NCI-H1048 (cell line): ENCODE data around the gene SLC4A3.

Experiments
- DNase-seq: peaks from one replicate; lab custom pipeline; 2025; lab: John Stamatoyannopoulos, UW

SLC4A3 gene, protein sequence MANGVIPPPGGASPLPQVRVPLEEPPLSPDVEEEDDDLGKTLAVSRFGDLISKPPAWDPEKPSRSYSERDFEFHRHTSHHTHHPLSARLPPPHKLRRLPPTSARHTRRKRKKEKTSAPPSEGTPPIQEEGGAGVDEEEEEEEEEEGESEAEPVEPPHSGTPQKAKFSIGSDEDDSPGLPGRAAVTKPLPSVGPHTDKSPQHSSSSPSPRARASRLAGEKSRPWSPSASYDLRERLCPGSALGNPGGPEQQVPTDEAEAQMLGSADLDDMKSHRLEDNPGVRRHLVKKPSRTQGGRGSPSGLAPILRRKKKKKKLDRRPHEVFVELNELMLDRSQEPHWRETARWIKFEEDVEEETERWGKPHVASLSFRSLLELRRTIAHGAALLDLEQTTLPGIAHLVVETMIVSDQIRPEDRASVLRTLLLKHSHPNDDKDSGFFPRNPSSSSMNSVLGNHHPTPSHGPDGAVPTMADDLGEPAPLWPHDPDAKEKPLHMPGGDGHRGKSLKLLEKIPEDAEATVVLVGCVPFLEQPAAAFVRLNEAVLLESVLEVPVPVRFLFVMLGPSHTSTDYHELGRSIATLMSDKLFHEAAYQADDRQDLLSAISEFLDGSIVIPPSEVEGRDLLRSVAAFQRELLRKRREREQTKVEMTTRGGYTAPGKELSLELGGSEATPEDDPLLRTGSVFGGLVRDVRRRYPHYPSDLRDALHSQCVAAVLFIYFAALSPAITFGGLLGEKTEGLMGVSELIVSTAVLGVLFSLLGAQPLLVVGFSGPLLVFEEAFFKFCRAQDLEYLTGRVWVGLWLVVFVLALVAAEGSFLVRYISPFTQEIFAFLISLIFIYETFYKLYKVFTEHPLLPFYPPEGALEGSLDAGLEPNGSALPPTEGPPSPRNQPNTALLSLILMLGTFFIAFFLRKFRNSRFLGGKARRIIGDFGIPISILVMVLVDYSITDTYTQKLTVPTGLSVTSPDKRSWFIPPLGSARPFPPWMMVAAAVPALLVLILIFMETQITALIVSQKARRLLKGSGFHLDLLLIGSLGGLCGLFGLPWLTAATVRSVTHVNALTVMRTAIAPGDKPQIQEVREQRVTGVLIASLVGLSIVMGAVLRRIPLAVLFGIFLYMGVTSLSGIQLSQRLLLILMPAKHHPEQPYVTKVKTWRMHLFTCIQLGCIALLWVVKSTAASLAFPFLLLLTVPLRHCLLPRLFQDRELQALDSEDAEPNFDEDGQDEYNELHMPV

DNA sequence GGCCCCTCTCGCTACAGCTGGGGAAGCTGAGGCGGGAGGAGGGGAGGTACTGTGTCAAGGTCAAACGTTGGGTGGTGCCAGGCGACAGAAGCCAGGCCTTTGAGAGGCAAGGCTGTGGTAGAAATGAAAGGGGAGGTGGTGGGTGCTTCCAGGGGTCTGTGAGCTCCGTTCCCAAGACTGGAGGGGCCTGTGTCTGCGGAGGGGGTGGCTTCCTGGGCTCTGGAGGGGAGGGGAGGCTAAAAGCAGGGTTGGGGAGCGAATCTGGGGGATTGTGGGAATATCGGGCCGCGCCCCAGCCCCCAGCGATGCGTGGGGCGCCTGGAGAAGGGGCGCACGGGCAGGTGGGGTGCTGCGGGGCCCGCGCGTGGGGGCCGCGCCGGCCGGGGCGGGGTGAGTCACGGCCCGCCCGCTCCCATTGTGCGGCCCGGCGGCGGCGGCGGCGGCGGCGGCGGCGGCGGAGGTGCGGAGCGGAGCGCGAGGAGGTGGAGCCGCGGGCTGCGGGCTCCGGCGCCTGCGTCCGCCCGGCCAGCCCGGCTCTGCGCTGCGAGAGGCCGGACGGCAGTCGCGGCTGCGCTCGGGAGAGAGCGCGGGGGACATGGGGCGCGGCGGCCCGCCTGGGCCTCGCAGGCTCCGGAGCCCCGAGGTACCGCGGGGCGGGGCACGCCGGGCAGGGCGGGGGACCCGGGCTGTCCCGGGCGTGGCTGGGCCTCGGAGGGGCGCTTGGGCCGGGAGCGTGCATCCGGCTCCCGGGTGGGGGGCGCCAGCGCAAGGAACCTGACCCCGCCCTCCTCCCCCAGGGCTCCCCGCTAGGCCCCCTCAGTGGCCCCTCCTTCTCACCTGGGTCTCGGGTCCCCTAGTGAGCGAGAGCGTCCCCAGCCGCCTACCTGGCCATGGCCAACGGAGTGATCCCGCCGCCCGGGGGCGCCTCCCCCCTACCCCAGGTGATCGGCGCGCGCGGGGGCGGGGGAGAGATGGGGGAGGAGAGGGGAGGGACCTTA lies at the start of gene SLC4A3:
Gene SLC4A3, plus strand, starts transcription at position 528 of the 998 bp plus-strand sequence. Its CDS starts 363 bp downstream, at position 891.
- no peak for DNase-seq

DNA sequence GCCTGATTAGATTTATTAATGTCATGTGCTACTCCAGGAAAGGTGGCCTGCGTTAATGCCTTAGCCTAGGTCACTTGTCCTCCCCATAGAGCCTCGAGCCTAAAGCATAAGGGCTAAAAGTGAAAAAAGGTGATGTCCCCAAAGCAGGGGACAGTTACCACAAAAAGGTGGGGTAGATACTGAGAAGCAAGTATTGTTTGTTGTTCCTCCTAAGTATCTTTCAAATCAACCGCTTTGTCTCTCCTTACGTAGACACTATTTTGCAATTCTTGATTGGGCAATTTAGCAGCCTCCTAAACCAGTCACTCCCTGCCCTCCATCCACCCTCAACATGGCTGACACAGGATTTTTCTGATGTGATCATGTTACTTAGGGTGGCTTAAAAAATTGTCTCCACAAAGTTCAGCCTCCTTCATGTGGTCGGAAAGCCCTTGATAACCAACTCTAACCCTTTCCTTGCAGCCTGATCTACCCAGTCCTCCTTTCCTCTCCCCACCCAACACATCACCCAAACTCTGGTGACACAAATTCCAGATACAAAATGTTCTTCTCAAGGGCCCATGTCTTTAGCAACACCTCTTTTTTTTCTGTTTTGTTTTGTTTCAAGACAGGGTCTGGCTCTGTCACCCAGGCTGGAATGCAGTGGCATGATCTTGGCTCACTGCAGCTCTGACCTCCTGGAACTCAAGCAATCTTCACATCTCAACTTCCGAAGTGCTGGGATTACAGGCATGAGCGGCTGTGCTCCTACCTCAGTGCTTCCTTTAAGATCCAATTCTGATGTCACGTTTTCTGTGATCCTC lies 48.4 kb upstream of the SLC4A3 start:
- DNase-seq: no peak

DNA sequence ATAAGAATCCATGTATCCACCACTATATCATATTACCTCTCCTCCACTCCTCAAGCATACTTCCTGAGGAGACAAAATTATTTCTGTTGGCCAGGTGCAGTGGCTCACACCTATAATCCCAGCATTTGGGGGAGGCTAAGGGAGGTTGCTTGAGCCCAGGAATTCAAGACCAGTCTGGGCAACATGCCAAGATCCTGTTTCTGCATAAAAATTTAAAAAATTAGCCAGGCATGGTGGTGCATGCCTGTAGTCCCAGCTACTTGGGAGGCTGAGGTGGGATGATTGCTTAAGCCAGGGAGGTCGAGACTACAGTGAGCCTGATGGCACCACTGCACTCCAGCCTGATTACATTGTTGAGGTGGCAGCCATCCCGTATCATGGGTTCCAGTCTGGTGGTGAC lies 46.1 kb upstream of the SLC4A3 start:
- no peak for DNase-seq

DNA sequence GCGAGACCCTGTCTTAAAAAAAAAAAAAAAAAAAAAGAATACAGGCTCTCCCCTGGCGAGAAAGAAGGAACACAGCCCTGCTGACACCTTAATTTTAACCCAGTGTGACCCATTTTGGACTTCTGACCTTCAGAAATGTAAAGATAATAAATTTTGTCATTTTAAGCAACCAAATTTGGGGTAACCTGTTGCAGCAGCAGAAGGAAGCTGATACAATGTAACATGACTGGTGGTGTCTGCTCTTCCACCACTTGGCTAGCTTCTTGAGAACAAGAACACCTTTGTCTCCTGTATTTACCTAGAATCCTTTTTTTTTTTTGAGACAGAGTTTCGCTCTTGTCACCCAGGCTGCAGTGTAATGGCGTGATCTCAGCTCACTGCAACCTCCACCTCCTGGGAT lies 36.3 kb upstream of the SLC4A3 start:
- no peak for DNase-seq

DNA sequence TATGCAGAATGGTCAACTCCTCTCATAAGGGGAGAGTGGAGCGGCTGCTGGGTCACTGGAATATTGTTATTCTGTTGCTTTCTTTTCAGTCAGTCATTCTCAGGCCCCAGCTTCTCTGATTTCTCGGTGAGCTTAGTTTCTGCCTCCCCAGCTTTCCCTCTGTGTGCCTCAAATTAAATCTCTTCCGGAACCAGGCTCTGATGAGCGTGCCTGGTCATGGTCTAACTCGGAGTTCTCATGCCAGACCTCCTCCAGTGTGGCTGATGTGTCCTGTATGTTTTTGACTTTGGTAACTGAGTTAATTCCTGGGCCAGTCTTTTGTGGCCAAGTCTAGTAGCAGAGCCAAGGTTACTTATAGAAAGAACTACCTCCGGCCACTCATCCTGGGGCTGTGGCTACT lies 34.7 kb upstream of the SLC4A3 start:
- DNase-seq: no peak

DNA sequence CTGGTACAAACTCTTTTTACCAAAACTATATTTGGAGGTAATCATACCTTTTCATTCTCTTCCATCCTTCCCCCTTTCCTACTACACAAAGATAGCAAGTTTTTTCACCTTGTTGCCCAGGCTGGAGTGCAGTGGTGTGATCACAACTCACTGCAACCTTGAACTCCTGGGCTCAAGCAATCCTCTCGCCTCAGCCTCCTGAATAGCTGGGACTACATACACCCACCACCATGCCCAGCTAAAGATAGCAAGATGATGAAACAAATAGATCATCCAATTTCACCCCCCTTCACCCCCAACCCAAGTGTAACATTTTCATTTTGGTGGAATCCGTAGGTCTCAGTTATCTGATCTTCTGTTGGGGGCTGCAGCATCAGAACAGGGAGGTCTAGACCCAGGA lies 34.3 kb upstream of the SLC4A3 start:
- no peak for DNase-seq

DNA sequence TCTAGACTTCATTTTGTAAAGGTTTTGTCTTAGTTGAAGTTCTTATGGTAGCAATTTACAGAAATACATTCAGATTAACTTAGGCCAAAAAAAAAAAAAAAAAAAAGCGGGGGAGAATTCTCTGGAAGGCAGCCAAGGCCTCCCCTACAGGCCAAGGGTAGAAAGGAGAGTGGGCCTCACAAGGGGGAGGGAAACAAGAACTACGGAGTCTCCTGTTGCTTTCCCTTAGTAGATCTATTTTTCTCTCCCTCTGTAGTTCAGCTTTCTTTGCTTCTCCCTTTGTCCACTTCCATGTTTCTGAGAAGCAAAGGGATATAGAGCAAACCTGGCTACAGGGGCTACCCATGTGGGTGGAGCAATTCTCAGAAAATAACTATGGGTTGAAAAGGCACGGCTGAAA lies 32.2 kb upstream of the SLC4A3 start:
- DNase-seq: no peak

DNA sequence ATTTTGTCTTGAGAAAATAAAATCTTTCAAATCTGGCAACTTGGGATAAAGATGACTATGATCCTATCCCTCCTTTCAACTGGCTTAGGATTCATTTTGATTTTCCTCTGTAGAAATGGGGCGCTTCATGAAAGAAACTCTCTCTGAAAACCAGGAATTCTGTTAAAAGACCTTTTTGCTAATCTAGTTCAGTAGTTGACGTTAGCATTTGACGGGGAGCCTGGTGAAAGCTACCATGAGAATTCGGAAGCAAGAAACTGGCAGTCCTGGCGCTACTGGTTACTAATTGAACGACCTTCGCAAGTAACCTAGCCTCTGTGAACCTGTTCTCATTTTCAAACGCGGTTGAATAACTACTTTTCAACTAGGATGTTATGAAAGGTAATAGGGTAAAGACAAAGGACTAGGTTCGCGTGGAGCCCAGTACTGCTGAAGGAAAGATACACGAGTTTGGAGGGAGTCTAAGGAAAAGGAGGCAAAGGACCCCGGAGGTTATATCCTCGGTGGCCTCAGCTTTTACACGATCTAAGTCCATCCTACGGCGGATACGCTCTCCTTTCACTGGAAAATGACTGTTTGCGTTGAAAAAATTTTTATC lies 30.4 kb upstream of the SLC4A3 start:
- DNase-seq: no peak

DNA sequence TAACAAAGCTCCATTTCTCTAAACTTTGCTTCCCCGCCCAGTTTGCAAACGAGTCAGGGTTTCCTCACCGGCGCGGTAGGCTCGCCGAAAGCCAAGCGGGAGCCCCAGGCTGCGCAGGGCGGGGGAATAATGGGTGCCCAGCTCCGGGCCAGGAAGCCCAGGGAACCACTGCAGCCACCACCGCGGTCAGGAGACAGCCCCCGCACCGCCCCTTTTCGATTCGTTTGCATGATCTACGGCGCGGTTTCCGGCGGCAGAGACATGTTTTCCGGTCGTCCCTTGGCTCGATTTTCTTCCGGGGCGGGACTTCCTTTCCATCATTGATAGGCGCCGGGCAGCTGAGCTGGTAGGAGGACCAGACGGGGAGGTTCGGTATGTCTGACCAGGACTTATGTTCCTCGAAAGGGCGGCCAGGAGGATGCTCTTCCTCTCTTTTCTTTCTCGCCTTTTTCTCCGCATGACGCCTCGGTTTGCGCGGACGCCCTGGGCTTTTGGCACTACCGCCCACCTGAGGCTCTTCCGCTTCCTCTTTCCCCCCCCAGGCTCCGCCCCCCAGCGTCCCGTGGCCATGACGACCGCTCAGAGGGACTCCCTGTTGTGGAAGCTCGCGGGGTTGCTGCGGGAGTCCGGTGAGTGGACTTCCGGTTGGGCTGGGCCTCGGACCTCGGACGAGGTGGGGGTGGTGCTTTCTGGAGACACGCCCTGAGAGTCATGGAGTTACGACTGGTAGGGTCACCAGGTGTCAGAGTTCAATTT lies 29.7 kb upstream of the SLC4A3 start, which contains the start of gene STK11IP:
Gene STK11IP, plus strand, starts transcription at position 306 of the 756 bp plus-strand sequence. Its CDS starts 263 bp downstream, at position 569.
- peak; percentile 91 for DNase-seq

DNA sequence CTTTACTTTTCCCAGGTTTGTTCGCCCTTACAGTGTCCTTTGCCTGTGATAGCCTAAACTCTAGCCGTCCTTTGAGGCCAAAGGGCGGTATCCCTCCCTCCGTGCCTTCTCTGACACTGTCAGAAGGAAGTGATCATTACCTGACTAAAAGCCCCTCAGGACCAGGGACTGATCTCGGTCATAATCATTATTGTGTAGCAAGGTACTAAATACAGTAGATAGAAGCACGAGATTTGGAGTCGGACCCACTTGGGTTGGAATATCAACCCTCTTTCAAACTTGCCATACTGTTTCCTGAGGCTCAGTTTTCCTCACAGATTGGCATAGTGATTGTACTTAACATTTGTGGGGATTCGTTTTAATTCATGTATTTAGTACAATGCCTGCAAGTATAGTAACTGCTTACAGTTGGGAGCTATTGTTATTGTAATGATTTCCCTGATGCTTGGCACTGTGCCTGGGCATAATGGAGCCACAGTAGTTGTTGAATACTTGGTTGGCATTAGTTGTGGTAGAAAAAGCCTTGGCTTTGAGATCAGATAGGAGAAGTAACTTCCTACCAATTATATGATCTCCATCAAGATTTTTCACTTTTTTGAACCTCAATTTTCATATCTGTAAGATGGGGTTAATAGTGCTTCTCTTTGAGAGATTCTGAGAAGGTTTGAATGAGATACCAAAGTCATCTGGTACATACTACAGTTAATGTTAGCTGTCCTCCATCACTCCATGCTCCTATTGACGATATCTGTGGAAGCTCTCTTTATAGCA lies 28.9 kb upstream of the SLC4A3 start:
- DNase-seq: no peak

DNA sequence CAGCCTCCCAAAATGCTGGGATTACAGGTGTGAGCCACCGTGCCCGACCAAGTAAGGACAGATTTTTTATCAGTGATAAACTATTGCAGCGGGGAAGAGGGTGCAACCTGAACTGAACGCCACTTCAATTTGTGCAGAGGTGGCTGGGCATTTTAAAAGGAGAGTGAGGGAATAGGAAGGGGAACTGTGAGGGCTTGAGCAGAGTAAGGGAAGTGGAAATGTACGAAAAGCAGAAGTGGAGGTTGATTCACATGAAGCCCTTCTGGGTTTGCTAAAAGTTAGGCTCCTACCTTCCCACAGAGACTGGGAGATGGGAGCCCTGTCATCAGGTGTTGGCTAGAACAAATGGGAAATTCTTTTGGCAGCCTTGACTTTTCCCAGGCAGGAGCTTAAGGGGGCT lies 23.7 kb upstream of the SLC4A3 start:
- no peak for DNase-seq

DNA sequence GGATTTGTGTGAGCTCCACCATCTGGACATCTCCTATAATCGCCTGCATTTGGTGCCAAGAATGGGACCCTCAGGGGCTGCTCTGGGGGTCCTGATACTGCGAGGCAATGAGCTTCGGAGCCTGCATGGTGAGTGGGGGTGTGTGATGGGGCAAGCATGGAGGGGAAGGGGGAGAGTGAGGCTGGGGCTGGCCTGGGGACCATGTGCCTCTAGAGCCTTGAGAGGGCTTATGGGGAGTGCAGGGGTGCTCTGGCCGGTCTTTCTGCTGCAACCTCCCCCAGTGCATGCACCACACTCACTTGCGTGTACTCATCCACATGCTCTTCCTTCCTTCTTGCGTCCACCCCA lies 21.8 kb upstream of the SLC4A3 start:
- DNase-seq: no peak

DNA sequence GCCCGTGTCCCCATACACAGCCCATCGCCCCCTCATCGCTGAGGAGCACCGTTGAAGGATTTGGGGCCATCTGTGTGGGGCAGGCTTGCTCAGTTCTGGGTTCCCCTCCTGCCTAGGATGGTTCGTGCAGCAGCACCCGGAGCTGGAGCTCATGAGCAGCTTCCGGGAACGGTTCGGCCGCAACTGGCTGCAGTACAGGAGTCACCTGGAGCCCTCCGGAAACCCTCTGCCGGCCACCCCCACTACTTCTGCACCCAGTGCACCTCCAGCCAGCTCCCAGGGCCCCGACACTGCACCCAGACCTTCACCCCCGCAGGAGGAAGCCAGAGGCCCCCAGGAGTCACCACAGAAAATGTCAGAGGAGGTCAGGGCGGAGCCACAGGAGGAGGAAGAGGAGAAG lies 19.5 kb upstream of the SLC4A3 start:
- no peak for DNase-seq

DNA sequence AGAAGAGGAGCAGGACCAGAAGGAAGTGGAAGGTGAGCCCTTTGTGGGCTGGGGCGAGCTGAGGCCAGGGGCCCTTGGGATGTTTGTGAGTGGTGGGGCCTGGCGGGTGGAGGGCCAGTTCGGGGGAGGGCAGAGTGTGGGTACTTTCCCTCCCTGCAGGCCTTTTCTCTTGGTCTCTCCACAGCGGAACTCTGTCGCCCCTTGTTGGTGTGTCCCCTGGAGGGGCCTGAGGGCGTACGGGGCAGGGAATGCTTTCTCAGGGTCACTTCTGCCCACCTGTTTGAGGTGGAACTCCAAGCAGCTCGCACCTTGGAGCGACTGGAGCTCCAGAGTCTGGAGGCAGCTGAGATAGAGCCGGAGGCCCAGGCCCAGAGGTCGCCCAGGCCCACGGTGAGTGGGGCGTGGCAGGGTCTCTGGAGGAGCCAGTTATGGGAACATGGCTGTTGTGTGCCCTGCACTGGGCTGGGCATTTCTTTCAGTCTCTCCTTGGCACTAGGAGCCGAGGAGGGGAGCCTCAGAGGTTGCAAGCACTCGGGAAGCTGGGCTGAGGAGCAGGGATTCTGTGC lies 18.9 kb upstream of the SLC4A3 start:
- no peak for DNase-seq

DNA sequence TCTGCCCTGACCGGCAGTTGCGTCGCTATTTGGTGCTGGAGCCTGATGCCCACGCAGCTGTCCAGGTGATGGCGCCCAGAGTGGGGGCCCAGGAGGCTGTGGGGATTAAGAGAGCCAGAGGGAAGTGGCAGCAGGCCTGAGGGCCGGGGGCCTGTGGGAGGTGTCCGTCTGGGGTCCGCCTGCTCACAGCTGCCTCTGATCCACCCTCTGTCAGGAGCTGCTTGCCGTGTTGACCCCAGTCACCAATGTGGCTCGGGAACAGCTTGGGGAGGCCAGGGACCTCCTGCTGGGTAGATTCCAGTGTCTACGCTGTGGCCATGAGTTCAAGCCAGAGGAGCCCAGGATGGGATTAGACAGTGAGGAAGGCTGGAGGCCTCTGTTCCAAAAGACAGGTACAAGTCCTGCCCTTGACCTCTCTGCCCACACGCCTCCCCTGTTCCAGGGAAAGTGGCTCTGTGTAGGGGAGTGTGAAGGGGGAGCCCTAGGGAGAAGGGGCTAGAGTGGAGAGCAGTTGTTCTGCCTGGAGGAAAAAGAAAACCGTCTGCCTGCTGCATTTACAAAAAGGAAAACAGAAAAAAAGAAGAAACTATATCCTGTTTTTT lies 18.2 kb upstream of the SLC4A3 start:
- DNase-seq: no peak

DNA sequence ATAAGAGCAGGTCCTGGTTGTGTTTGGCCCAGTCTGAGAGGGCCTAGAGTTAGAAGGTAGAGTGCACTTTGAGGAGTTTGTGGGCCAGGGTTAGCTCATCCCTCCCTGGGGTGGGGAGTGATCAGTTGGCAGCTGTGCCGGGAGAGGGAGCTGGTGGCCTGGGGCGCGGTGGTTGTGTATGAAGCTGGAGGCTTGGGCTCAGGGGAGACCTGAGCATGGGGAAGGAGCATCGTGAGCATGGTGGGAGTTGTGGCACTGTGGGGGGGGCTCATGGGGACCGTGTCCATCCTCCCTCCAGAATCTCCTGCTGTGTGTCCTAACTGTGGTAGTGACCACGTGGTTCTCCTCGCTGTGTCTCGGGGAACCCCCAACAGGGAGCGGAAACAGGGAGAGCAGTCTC lies 16.1 kb upstream of the SLC4A3 start:
- no peak for DNase-seq

DNA sequence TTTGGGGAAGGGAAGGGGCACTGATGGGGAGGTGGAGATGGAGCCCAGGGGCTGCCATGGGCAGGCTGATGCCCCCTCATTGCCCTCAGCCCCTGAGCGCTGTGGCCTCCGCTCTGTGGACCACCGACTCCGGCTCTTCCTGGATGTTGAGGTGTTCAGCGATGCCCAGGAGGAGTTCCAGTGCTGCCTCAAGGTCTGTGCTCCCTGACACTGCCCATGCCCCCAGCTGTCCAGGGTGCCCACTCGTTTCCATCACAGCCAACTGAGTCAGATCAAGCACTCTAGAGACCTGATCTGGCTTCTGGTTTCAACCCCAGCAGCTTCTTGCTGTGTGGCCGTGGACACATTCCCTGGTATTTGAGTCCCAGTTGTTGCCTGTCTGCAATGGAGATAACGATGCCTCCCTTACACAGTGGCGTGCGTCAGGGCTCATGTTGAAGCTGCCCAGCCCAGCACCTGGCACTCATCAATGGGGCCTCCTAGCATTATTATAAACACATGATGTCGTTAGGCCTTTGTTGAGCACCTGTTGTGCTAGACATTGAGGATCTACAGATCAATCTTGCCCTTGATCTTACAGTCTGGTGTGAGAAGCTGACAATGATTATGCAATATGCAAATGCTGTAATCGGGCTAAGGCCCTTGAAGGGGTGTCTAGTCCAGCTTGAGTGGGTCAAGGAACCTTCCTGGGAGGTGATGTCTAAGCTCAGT lies 15.4 kb upstream of the SLC4A3 start:
- no peak for DNase-seq
